ENCODE results near the gene TET2. TPM values are rescaled to one million over a fixed set of nuclear protein-coding genes. Genes with fewer than 3 reads are reported as not detected.

The TET2 gene
- polyA plus RNA-seq (2011; rRNA removed) = 12.4 and 16.2 TPM in 2 replicates
- polyA minus RNA-seq (2011; rRNA and poly(A)+ RNA removed) = 47.4 and 59.1 TPM in 2 replicates

DNA sequence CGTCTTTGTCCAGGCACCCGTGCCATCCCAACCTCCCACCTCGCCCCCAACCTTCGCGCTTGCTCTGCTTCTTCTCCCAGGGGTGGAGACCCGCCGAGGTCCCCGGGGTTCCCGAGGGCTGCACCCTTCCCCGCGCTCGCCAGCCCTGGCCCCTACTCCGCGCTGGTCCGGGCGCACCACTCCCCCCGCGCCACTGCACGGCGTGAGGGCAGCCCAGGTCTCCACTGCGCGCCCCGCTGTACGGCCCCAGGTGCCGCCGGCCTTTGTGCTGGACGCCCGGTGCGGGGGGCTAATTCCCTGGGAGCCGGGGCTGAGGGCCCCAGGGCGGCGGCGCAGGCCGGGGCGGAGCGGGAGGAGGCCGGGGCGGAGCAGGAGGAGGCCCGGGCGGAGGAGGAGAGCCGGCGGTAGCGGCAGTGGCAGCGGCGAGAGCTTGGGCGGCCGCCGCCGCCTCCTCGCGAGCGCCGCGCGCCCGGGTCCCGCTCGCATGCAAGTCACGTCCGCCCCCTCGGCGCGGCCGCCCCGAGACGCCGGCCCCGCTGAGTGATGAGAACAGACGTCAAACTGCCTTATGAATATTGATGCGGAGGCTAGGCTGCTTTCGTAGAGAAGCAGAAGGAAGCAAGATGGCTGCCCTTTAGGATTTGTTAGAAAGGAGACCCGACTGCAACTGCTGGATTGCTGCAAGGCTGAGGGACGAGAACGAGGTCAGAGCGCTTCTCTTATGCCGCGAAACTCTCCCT, at the start of gene TET2:
TET2 (plus strand) TSS at position 601 of the 740 bp plus-strand sequence. CDS start 87,067 bp downstream, outside the sequence.
- TF ChIP-seq, protein P1, sequence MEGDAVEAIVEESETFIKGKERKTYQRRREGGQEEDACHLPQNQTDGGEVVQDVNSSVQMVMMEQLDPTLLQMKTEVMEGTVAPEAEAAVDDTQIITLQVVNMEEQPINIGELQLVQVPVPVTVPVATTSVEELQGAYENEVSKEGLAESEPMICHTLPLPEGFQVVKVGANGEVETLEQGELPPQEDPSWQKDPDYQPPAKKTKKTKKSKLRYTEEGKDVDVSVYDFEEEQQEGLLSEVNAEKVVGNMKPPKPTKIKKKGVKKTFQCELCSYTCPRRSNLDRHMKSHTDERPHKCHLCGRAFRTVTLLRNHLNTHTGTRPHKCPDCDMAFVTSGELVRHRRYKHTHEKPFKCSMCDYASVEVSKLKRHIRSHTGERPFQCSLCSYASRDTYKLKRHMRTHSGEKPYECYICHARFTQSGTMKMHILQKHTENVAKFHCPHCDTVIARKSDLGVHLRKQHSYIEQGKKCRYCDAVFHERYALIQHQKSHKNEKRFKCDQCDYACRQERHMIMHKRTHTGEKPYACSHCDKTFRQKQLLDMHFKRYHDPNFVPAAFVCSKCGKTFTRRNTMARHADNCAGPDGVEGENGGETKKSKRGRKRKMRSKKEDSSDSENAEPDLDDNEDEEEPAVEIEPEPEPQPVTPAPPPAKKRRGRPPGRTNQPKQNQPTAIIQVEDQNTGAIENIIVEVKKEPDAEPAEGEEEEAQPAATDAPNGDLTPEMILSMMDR (IDR thresholded peaks at IDR 0.05; ENCODE audit: low read depth, low read length) = no peak
- ChIA-PET POLR2A (interaction anchor here (1.0 kb wide), 1 partner anchor 327 kb away, joined by 5 read pairs; the partner anchor contains the start of gene PPA2), CTCF (interaction anchor here (0.7 to 2.4 kb wide), 3 partner anchors 9 to 328 kb away, joined by 3 to 10 read pairs (median 5); partner anchors contain the start of gene PPA2)
- H3K9me3 ChIP-seq (ENCODE audit: control insufficient read depth, insufficient read depth, low read length) = no peaks in the 10 kb centered on the region
- H3K27me3 ChIP-seq (ENCODE audit: control insufficient read depth, insufficient read depth, low read length) = no peaks in the 10 kb centered on the region
- H3K4me3 ChIP-seq (ENCODE audit: low read depth, low read length) = peak within 1 kb of the TSS; percentile 95
- peak; percentile 44 for DNase-seq (ENCODE audit: low read depth, low spot score)
- H3K27ac ChIP-seq (ENCODE audit: low read depth, low read length) = peak within 1 kb of the TSS; percentile 92

DNA sequence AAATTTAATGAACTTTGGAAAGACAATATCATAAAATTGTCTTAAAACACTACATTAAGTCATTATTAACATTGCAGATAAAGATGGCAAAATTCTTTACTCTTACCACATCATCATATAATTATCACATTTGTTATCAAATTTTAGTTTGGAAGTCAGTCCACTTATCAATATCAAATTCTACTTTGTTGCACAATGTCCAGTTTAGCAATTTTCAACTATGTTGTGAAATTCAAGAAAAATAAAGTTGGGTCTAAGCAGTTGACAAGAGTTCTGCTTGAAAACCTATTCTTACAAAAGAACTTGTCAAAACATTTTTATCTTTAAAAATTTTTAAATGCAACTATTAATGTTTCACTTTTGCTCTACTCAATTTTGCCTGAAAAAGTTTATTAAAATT, 44.7 kb upstream of the TET2 start:
- TF ChIP-seq, protein P1 (IDR thresholded peaks at IDR 0.05; ENCODE audit: low read depth, low read length) = no peak
- no peak for DNase-seq (ENCODE audit: low read depth, low spot score)
- Histone ChIP-seq H3K27ac (ENCODE audit: low read depth, low read length) (no peak overlapping the region), H3K4me3 (ENCODE audit: low read depth, low read length) (no peak overlapping the region), H3K27me3 (ENCODE audit: control insufficient read depth, insufficient read depth, low read length) (no peaks in the 10 kb centered on the region), H3K9me3 (ENCODE audit: control insufficient read depth, insufficient read depth, low read length) (peaks cover 3% of the 10 kb centered on the region; the same call in 1 of the 2 replicates)
- ChIA-PET CTCF (interaction anchor here (0.7 kb wide), 1 partner anchor 38 kb away, joined by 3 read pairs; no protein-coding TSS in a partner anchor), POLR2A (no interaction called here)

DNA sequence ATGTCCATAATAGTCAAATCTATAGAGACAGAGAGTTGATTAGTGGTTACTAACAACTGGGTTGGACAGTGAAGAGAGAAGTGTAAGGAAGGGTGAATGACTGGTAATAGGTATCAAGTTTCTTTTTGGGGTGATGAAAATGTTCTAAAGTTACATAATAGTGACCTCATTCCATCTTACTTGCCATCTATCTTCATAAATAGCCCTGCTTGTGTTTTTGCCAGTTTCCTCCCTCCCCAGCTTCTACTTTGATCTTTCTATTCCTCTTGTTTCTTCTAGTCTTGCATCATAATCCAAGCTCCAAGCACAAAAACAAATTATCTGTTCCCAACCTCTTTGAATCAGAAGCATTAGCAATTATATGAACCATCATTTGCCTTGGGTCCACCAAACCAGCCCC, 40.2 kb upstream of the TET2 start:
- CTCF ChIA-PET = interaction anchor here (1.2 kb wide), 1 partner anchor 34 kb away, joined by 3 read pairs; no protein-coding TSS in a partner anchor
- no peak overlapping the region for H3K27ac ChIP-seq (ENCODE audit: low read depth, low read length)

DNA sequence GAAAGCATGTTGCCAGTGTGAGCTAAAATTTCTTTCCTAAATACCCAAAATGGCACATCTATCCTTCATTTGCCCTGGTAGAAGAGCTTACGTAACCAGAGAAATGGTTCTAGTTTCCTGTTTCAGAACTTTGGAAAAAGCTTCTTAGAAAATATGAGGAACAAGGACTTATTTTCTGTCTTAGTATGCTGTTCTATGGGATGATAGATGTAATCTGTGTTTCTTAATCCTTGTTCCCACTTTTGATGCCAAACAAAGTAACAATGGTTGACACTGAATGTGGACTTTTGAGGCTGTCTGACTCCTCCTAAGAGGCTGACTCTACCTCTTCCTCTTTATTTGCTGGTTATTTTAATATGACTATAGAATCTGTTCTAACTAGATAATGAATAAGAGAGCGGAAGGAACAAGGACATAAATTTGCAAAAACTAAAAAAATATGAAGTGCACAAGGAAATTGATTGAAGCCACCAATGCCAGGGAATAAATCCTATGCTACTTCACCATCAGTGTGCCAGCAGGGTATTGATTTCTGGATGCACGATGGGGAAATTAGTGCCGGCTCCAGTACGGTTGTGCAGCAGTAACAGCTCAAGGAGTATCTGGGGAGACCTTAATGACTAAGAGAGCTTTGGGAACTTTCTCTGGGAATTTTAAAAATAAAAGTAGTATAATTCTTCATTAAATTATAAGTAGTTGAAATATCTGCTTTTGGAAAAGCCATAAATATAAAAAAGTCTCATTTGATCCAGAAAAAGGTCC, 39.4 kb upstream of the TET2 start:
- Histone ChIP-seq H3K4me3 (ENCODE audit: low read depth, low read length) (no peak overlapping the region), H3K27ac (ENCODE audit: low read depth, low read length) (no peak overlapping the region), H3K27me3 (ENCODE audit: control insufficient read depth, insufficient read depth, low read length) (no peaks in the 10 kb centered on the region), H3K9me3 (ENCODE audit: control insufficient read depth, insufficient read depth, low read length) (no peaks in the 10 kb centered on the region)
- POLR2A ChIA-PET = no interaction called here
- CTCF ChIA-PET = interaction anchor here (1.2 kb wide), 1 partner anchor 33 kb away, joined by 3 read pairs; no protein-coding TSS in a partner anchor
- no peak for DNase-seq (ENCODE audit: low read depth, low spot score)
- TF ChIP-seq, protein P1 (IDR thresholded peaks at IDR 0.05; ENCODE audit: low read depth, low read length) = no peak

More for the DNA sequence above, 40.2 kb upstream of the TET2 start:
- DNase-seq (ENCODE audit: low read depth, low spot score) = no peak
- Histone ChIP-seq H3K9me3 (ENCODE audit: control insufficient read depth, insufficient read depth, low read length) (no peaks in the 10 kb centered on the region), H3K27me3 (ENCODE audit: control insufficient read depth, insufficient read depth, low read length) (no peaks in the 10 kb centered on the region), H3K4me3 (ENCODE audit: low read depth, low read length) (no peak overlapping the region)
- TF ChIP-seq, protein P1 (IDR thresholded peaks at IDR 0.05; ENCODE audit: low read depth, low read length) = no peak
- POLR2A ChIA-PET = no interaction called here

Measured in AG04450 (cell line).